HepG2 (cell line): ENCODE results near the gene TAF6. TPM values are rescaled to one million over a fixed set of nuclear protein-coding genes. Genes with fewer than 3 reads are reported as not detected.

Experiments
- FIP1L1 ChIP-seq: fragments of 200-400 bp; formaldehyde crosslinking; IDR thresholded peaks from 2 replicates; pipeline ENCODE4 v1.6.1; 2018; ENCODE audit warnings: low read depth, mild to moderate bottlenecking, low read length, moderate library complexity, borderline replicate concordance; ENCODE audit not compliant: insufficient read depth
- FOXK2 ChIP-seq: fragments of 450-650 bp; IDR thresholded peaks from 2 replicates; pipeline ENCODE4 v1.6.1; 2016
- GFI1 ChIP-seq: sonication (generic); formaldehyde crosslinking; IDR thresholded peaks from 2 replicates; pipeline ENCODE4 v1.5.0; 2020; ENCODE audit warnings: missing genetic modification reagents, mild to moderate bottlenecking, borderline replicate concordance
- ISX ChIP-seq: sonication (generic); formaldehyde crosslinking; conservative IDR thresholded peaks from 2 replicates; pipeline ENCODE4 v1.5.0; 2020; ENCODE audit warnings: missing genetic modification reagents
- KLF13 ChIP-seq: sonication (generic); formaldehyde crosslinking; IDR thresholded peaks from 2 replicates; pipeline ENCODE4 v1.4.0; 2020; ENCODE audit warnings: mild to moderate bottlenecking, missing genetic modification reagents
- POLR2G ChIP-seq: fragments of 200-400 bp; formaldehyde crosslinking; IDR thresholded peaks from 2 replicates; pipeline ENCODE4 v1.6.1; 2018; ENCODE audit warnings: mild to moderate bottlenecking, low read depth, low read length, moderate library complexity
- SIN3A ChIP-seq: IDR thresholded peaks from 2 replicates; pipeline ENCODE4 v1.6.1; 2011; ENCODE audit warnings: low read depth, mild to moderate bottlenecking, control low read depth, low read length, borderline replicate concordance
- SMARCE1 ChIP-seq: fragments of 450-650 bp; IDR thresholded peaks from 2 replicates; pipeline ENCODE4 v1.6.1; 2017; ENCODE audit warnings: borderline replicate concordance
- SOX13 ChIP-seq, 3 experiments: fragments of 450-650 bp in 1 of 3; sonication (generic) in 1 of 3; formaldehyde crosslinking in 1 of 3; IDR thresholded peaks in 2 of 3; conservative IDR thresholded peaks in 1 of 3; 2 replicates each; pipeline versions ENCODE4 v1.5.0 to v1.6.1; 2016 to 2020; ENCODE audit warnings: antibody characterized with exemption in 1 of 3, mild to moderate bottlenecking in 1 of 3, missing compliant biosample characterization in 1 of 3, missing genetic modification reagents in 1 of 3, moderate library complexity in 1 of 3
- SOX6 ChIP-seq, 2 experiments: fragments of 450-650 bp in 1 of 2; sonication (generic) in 1 of 2; formaldehyde crosslinking in 1 of 2; IDR thresholded peaks; 2 replicates each; pipeline versions ENCODE4 v1.4.0 to v1.6.1; 2017 to 2020; ENCODE audit warnings: antibody characterized with exemption in 1 of 2, mild to moderate bottlenecking in 1 of 2, missing genetic modification reagents in 1 of 2
- SSRP1 ChIP-seq: IDR thresholded peaks from 2 replicates; pipeline ENCODE4 v1.6.1; 2016; ENCODE audit warnings: control low read depth
- TSC22D2 ChIP-seq: sonication (generic); formaldehyde crosslinking; IDR thresholded peaks from 2 replicates; pipeline ENCODE4 v1.5.1; 2020; ENCODE audit warnings: missing genetic modification reagents, mild to moderate bottlenecking, borderline replicate concordance
- U2AF1 ChIP-seq: fragments of 200-400 bp; formaldehyde crosslinking; optimal IDR thresholded peaks from 2 replicates; pipeline ENCODE3; 2017; ENCODE audit warnings: mild to moderate bottlenecking, low read depth, low read length
- WIZ ChIP-seq: sonication (generic); formaldehyde crosslinking; IDR thresholded peaks from 2 replicates; pipeline ENCODE4 v1.5.1; 2020; ENCODE audit warnings: mild to moderate bottlenecking, missing genetic modification reagents
- ZBTB14 ChIP-seq: sonication (generic); formaldehyde crosslinking; IDR thresholded peaks from 2 replicates; pipeline ENCODE4 v1.4.0; 2020; ENCODE audit warnings: missing genetic modification reagents
- ZNF10 ChIP-seq: sonication (generic); formaldehyde crosslinking; IDR thresholded peaks from 2 replicates; pipeline ENCODE4 v1.4.0; 2020; ENCODE audit warnings: mild to moderate bottlenecking, low read depth, missing genetic modification reagents, borderline replicate concordance
- ZNF138 ChIP-seq: sonication (generic); formaldehyde crosslinking; IDR thresholded peaks from 2 replicates; pipeline ENCODE4 v1.5.0; 2020; ENCODE audit warnings: mild to moderate bottlenecking, low read depth, missing genetic modification reagents
- ZNF629 ChIP-seq: sonication (generic); formaldehyde crosslinking; conservative IDR thresholded peaks from 2 replicates; pipeline ENCODE4 v1.5.0; 2020; ENCODE audit warnings: missing genetic modification reagents
- ZNF704 ChIP-seq: sonication (generic); formaldehyde crosslinking; IDR thresholded peaks from 2 replicates; pipeline ENCODE4 v1.8.1; 2023; ENCODE audit warnings: mild to moderate bottlenecking, inconsistent platforms, moderate library complexity, missing genetic modification reagents, borderline replicate concordance
- ZNF75D ChIP-seq: sonication (generic); formaldehyde crosslinking; IDR thresholded peaks from 2 replicates; pipeline ENCODE4 v1.8.1; 2023; ENCODE audit warnings: missing genetic modification reagents, mild to moderate bottlenecking, borderline replicate concordance
- polyA plus RNA-seq, 8 experiments: library from polyadenylated mRNA; depleted of rRNA in 3 of 8; stranded (reverse) in 7 of 8; unstranded in 1 of 8; fragments of >200 nt; fragmentation: Illumina TruSeq in 4 of 8; extraction: Trizol in 4 of 8; gene quantifications; 2 replicates each; pipeline versions ENCODE4 v1.2.1 to v1.2.3, GENCODE V29; 2011 to 2016; ENCODE audit warnings: low read depth in 4 of 8, missing spikeins in 1 of 8, mixed read lengths in 1 of 8; ENCODE audit not compliant: insufficient read depth in 1 of 8
- total RNA-seq, 5 experiments: library from RNA; depleted of rRNA; stranded (reverse); fragments of >200 nt; fragmentation: Illumina TruSeq; extraction: Trizol; gene quantifications; 2 replicates each; pipeline ENCODE4 v1.2.3, GENCODE V29; 2016; ENCODE audit warnings: low read depth in 1 of 5
- TF ChIP-seq, protein P1 (sequence below): IDR thresholded peaks from 2 replicates; pipeline ENCODE4 v1.6.1; 2016
- TF ChIP-seq, protein P2 (sequence below): sonication (generic); formaldehyde crosslinking; IDR thresholded peaks from 2 replicates; pipeline ENCODE4 v1.9.0; 2021; ENCODE audit warnings: missing genetic modification reagents, borderline replicate concordance

The TAF6 gene
- total and polyA plus RNA-seq, 2 of the 13 experiments (the other 11 are each of a cell fraction or from before 2014, with no cell fraction given) = 12.9 to 18.8 TPM

DNA sequence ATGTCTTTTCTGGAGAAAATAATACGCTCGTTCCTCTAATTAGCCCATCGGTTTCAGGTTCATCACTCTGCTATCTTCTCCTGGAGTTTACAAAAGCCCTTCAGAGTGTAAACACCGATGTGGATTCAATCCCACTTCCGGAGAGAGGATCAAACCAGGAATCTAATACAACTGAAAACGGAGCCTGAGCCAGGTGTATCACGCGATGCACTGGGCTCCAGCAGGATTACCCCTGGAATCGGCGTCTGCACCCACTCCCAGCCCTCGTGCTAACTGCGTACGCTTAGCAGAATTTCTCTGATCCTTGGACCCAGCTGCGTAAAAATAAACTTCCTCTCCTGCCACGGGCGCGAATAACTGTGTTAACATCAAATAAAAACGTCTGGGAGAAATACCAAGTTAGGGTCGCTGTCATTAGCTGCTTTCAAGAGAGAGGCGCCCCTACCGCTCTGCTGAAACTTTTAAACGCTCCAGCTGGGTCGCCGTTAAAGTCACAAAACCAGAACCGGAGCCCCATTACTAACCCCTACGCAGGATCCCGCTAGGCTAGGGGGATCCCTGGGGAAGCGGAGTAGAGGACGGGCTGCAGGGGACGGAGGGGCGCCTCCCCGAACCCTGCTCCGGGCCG is 38.1 kb downstream of the TAF6 start (continued):
- TF ChIP-seq ZNF75D (no peak), SIN3A (0 out of 2 replicates have a peak, but pooled peaks have one; percentile 15), ZBTB14 (CRISPR knock-in tag) (no peak), KLF13 (CRISPR knock-in tag) (no peak), TSC22D2 (CRISPR knock-in tag) (no peak), FIP1L1 (0 out of 2 replicates have a peak, but pooled peaks have one; percentile 20), GFI1 (CRISPR knock-in tag) (no peak), SSRP1 (no peak), SOX13 (IDR thresholded peaks at IDR 0.05) (no peak), SOX13 (CRISPR knock-in tag; conservative IDR thresholded peaks at IDR 0.05 in 1 of 2, IDR thresholded peaks at IDR 0.05 in 1 of 2) (peak in 1 of 2 experiments; percentile 14; a peak in 1 of 4 replicates), SMARCE1 (no peak), ZNF704 (CRISPR knock-in tag) (0 out of 2 replicates have a peak, but pooled peaks have one; percentile 67), ZNF10 (no peak), U2AF1 (no peak), SOX6 (IDR thresholded peaks at IDR 0.05) (no peak), SOX6 (CRISPR knock-in tag; IDR thresholded peaks at IDR 0.05) (no peak), FOXK2 (peak; percentile 71), ZNF629 (CRISPR knock-in tag) (no peak), ISX (CRISPR knock-in tag) (peak; percentile 21; the same call in 1 of the 2 replicates), POLR2G (peak; percentile 67), ZNF138 (no peak), WIZ (CRISPR knock-in tag) (no peak)
- TF ChIP-seq, protein P1, sequence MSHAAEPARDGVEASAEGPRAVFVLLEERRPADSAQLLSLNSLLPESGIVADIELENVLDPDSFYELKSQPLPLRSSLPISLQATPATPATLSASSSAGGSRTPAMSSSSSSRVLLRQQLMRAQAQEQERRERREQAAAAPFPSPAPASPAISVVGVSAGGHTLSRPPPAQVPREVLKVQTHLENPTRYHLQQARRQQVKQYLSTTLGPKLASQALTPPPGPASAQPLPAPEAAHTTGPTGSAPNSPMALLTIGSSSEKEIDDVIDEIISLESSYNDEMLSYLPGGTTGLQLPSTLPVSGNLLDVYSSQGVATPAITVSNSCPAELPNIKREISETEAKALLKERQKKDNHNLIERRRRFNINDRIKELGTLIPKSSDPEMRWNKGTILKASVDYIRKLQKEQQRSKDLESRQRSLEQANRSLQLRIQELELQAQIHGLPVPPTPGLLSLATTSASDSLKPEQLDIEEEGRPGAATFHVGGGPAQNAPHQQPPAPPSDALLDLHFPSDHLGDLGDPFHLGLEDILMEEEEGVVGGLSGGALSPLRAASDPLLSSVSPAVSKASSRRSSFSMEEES = no peak
- TF ChIP-seq, protein P2, sequence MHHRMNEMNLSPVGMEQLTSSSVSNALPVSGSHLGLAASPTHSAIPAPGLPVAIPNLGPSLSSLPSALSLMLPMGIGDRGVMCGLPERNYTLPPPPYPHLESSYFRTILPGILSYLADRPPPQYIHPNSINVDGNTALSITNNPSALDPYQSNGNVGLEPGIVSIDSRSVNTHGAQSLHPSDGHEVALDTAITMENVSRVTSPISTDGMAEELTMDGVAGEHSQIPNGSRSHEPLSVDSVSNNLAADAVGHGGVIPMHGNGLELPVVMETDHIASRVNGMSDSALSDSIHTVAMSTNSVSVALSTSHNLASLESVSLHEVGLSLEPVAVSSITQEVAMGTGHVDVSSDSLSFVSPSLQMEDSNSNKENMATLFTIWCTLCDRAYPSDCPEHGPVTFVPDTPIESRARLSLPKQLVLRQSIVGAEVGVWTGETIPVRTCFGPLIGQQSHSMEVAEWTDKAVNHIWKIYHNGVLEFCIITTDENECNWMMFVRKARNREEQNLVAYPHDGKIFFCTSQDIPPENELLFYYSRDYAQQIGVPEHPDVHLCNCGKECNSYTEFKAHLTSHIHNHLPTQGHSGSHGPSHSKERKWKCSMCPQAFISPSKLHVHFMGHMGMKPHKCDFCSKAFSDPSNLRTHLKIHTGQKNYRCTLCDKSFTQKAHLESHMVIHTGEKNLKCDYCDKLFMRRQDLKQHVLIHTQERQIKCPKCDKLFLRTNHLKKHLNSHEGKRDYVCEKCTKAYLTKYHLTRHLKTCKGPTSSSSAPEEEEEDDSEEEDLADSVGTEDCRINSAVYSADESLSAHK = no peak
